ENCODE results near the gene ELF1. TPM values are rescaled to one million over a fixed set of nuclear protein-coding genes. Genes with fewer than 3 reads are reported as not detected.

Gene ELF1
- 10 to 100 TPM; 75.2 to 87.0 TPM for total RNA-seq

DNA sequence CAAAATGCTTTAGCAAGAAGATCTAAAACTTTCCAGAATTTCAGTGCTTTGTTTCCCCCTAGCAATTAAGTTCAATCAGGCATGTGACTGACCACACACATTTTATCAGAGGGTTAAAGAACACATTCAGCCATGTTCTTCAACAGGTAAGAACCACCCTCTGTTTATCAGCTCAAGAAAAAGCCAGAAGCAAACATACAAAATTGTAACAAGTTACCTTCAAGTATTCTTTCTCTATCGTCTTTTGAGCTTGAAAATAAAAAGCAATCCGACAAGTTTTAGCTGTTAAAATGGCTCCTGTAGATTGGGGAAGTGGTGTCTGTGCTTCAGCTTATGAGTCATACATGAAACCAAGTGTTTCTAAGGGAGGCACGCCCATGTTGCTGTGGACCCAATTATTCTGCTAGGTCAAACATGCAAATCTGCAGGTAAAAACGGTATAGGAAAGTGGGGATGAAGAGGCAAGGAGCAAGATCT, at the start of gene ELF1:
Gene ELF1, minus strand, starts transcription at position 306 of the 477 bp plus-strand sequence. CDS start 37,262 bp downstream, outside the sequence.
- H3K4me1 Mint-ChIP-seq, result peaks cover 31% of the 10 kb centered on the region
- H3K4me3 Mint-ChIP-seq, result peak within 1 kb of the TSS; percentile 88
- DNase-seq (peak; percentile 67), ATAC-seq (peak; percentile 87)
- peak within 1 kb of the TSS; percentile 96 for H3K27ac Mint-ChIP-seq
- POLR2A ChIA-PET, result interaction anchor here (0.9 to 1.0 kb wide), 4 partner anchors 11 to 51 kb away, joined by 4 to 5 read pairs (median 5); no protein-coding TSS in a partner anchor
- intact Hi-C loops (cut with DNase I, micrococcal nuclease), result loop anchor here (1.0 to 5.0 kb wide), 7 partner anchors 14 to 357 kb away; partner anchors contain the start of genes NAA16 (in 1 of the 2), SLC25A15 (in 1 of the 2) and WBP4 (in 1 of the 2)
- CTCF ChIA-PET, result interaction anchor here (0.6 to 5.6 kb wide), 14 partner anchors 8 to 942 kb away, joined by 3 to 32 read pairs (median 4); partner anchors contain the start of genes VWA8 and WBP4
- no peaks in the 10 kb centered on the region for H3K27me3 Mint-ChIP-seq
- no peaks in the 10 kb centered on the region for H3K9me3 Mint-ChIP-seq (ENCODE audit: low read depth)
- H3K36me3 Mint-ChIP-seq (ENCODE audit: low read depth), result peaks cover 22% of the 10 kb centered on the region

GRCh38 chr13:41065078-41065477, 46.0 kb upstream of the ELF1 start:
- CTCF ChIA-PET, result no interaction called here
- Mint-ChIP-seq H3K4me3 (no peak overlapping the region), H3K4me1 (peaks cover 28% of the 10 kb centered on the region), H3K36me3 (ENCODE audit: low read depth) (peaks cover 40% of the 10 kb centered on the region), H3K27me3 (no peaks in the 10 kb centered on the region), H3K9me3 (ENCODE audit: low read depth) (no peaks in the 10 kb centered on the region), H3K27ac (no peak overlapping the region)
- DNase-seq, result no peak
- POLR2A ChIA-PET, result no interaction called here
- ATAC-seq, result no peak
- intact Hi-C loops (cut with DNase I, micrococcal nuclease), result loop anchor here (10.0 kb wide), 2 partner anchors 980 to 1210 kb away; partner anchors contain the start of genes AKAP11 (in 1 of the 2) and DGKH (in 1 of the 2)

- no peaks in the 10 kb centered on the region for H3K9me3 Mint-ChIP-seq (ENCODE audit: low read depth)
- H3K4me1 Mint-ChIP-seq, result peaks cover 30% of the 10 kb centered on the region
- intact Hi-C loops (cut with DNase I, micrococcal nuclease), result loop anchor here (5.0 to 10.0 kb wide), 4 partner anchors 248 to 1210 kb away; partner anchors contain the start of genes AKAP11 (in 1 of the 2), DGKH (in 1 of the 2) and NAA16 (in 1 of the 2)
- no peak overlapping the region for H3K27ac Mint-ChIP-seq
- ATAC-seq (no peak), DNase-seq (no peak)
- no peak overlapping the region for H3K4me3 Mint-ChIP-seq
- H3K27me3 Mint-ChIP-seq, result no peaks in the 10 kb centered on the region
- CTCF ChIA-PET, result interaction anchor here (1.1 kb wide), 1 partner anchor 10 kb away, joined by 4 read pairs; no protein-coding TSS in a partner anchor
- POLR2A ChIA-PET, result no interaction called here
- peaks cover 37% of the 10 kb centered on the region for H3K36me3 Mint-ChIP-seq (ENCODE audit: low read depth)
Measured at GRCh38 chr13:41064493-41064892, 45.4 kb upstream of the ELF1 start.

DNA sequence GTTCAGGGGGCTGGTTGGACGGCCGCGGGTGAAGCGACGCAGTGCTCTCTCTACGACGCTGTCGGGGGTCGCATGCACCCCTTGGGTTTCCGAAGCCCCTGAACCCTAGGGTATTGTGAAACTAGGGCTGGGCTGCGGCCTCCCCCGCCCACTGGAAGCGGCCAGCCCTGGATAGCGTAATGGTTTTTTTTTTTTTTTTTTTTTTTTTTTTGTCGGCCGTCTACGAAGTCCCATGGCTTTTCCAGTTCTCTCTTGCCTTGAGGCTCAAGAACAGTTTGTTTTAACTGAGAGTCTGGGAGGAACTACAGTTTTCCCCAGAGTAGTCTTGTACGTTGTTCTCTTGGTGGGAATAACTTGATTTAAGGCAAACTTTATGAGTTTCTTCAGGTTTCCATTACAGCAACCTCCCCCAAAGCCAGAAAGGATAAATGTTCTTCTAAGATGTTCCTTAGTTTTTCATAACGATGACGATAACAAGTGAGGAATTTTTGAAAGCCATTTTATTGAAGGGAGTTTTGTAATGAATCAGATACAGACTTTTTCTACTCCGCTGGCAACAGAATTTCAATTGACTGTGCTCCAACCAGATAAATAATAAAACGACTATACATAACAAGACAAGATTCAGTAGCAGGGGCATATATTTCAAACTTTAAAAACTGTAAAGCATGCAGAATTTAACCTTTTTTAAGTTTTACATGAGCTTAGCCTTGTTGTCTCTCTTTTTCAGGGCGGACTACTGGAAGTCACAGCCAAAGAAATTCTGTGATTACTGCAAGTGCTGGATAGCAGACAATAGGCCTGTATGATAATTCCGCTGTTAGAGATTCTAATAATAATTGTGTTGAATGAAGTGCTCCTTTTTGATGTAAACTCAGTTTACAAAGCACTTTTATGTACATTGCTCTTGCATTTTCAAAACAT, 43.1 kb upstream of the ELF1 start:
- H3K4me1 Mint-ChIP-seq, result peaks cover 51% of the 10 kb centered on the region
- CTCF ChIA-PET, result interaction anchor here (0.6 to 1.5 kb wide), 4 partner anchors 23 to 87 kb away, joined by 3 to 5 read pairs (median 4); partner anchors contain the start of gene ELF1
- ATAC-seq (peak; percentile 8), DNase-seq (no peak)
- H3K27ac Mint-ChIP-seq, result peak overlapping the region; percentile 100
- POLR2A ChIA-PET, result no interaction called here
- intact Hi-C loops (cut with DNase I, micrococcal nuclease), result loop anchor here (1.0 to 10.0 kb wide), 17 partner anchors 43 to 1407 kb away; partner anchors contain the start of genes KBTBD6 (in 2 of the 2), MTRF1 (in 2 of the 2), NAA16 (in 2 of the 2) and AKAP11 (in 1 of the 2)
- peaks cover 29% of the 10 kb centered on the region for H3K36me3 Mint-ChIP-seq (ENCODE audit: low read depth)
- H3K4me3 Mint-ChIP-seq, result peak overlapping the region; percentile 98
- no peaks in the 10 kb centered on the region for H3K27me3 Mint-ChIP-seq
- H3K9me3 Mint-ChIP-seq (ENCODE audit: low read depth), result no peaks in the 10 kb centered on the region

GRCh38 chr13:41061075-41061913, 42.2 kb upstream of the ELF1 start, which contains the start of gene WBP4:
TSS of gene WBP4 (plus strand) at chr13:41061509. CDS start at chr13:41061674, 165 bp downstream.
- no peaks in the 10 kb centered on the region for H3K9me3 Mint-ChIP-seq (ENCODE audit: low read depth)
- H3K4me3 Mint-ChIP-seq, result peak within 1 kb of the TSS; percentile 98
- ChIA-PET CTCF (interaction anchor here (0.6 to 2.7 kb wide), 13 partner anchors 11 to 166 kb away, joined by 3 to 12 read pairs (median 4); partner anchors contain the start of gene ELF1), POLR2A (interaction anchor here (0.7 to 1.2 kb wide), 11 partner anchors 9 to 150 kb away, joined by 3 to 10 read pairs (median 3); partner anchors contain the start of gene ELF1)
- peak within 1 kb of the TSS; percentile 100 for H3K27ac Mint-ChIP-seq
- no peaks in the 10 kb centered on the region for H3K27me3 Mint-ChIP-seq
- ATAC-seq (peak; percentile 77), DNase-seq (peak; percentile 93)
- H3K4me1 Mint-ChIP-seq, result peaks cover 57% of the 10 kb centered on the region
- H3K36me3 Mint-ChIP-seq (ENCODE audit: low read depth), result peaks cover 26% of the 10 kb centered on the region
- intact Hi-C loops (cut with DNase I, micrococcal nuclease), result loop anchor here (1.0 to 10.0 kb wide), 17 partner anchors 42 to 1406 kb away; partner anchors contain the start of genes KBTBD6 (in 2 of the 2), MTRF1 (in 2 of the 2), NAA16 (in 2 of the 2) and AKAP11 (in 1 of the 2)

GRCh38 chr13:41060724-41061074, 41.6 kb upstream of the ELF1 start:
- ChIA-PET POLR2A (interaction anchor here (0.6 to 1.2 kb wide), 12 partner anchors 9 to 1435 kb away, joined by 3 to 10 read pairs (median 3); partner anchors contain the start of gene ELF1), CTCF (interaction anchor here (0.5 to 2.7 kb wide), 14 partner anchors 10 to 1254 kb away, joined by 3 to 12 read pairs (median 4); partner anchors contain the start of gene ELF1)
- Mint-ChIP-seq H3K27ac (peak overlapping the region; percentile 100), H3K4me3 (peak overlapping the region; percentile 98), H3K36me3 (ENCODE audit: low read depth) (peaks cover 23% of the 10 kb centered on the region), H3K9me3 (ENCODE audit: low read depth) (no peaks in the 10 kb centered on the region), H3K27me3 (no peaks in the 10 kb centered on the region), H3K4me1 (peaks cover 60% of the 10 kb centered on the region)
- ATAC-seq (peak; percentile 53), DNase-seq (peak; percentile 94)
- intact Hi-C loops (cut with DNase I, micrococcal nuclease), result loop anchor here (1.0 to 10.0 kb wide), 19 partner anchors 41 to 1406 kb away; partner anchors contain the start of genes ELF1 (in 2 of the 2), KBTBD6 (in 2 of the 2), KBTBD7 (in 2 of the 2) and MRPS31 (in 2 of the 2)

GRCh38 chr13:41060082-41060723, 41.1 kb upstream of the ELF1 start:
- peak overlapping the region; percentile 100 for H3K27ac Mint-ChIP-seq
- ChIA-PET POLR2A (interaction anchor here (0.6 to 1.2 kb wide), 7 partner anchors 10 to 1435 kb away, joined by 3 to 10 read pairs (median 4); partner anchors contain the start of gene ELF1), CTCF (interaction anchor here (0.5 to 2.7 kb wide), 16 partner anchors 10 to 1255 kb away, joined by 3 to 12 read pairs (median 4); partner anchors contain the start of gene ELF1)
- peaks cover 60% of the 10 kb centered on the region for H3K4me1 Mint-ChIP-seq
- H3K27me3 Mint-ChIP-seq, result no peaks in the 10 kb centered on the region
- peaks cover 21% of the 10 kb centered on the region for H3K36me3 Mint-ChIP-seq (ENCODE audit: low read depth)
- intact Hi-C loops (cut with DNase I, micrococcal nuclease), result loop anchor here (1.0 to 10.0 kb wide), 15 partner anchors 41 to 1405 kb away; partner anchors contain the start of genes ELF1 (in 2 of the 2), AKAP11 (in 1 of the 2), COG6 (in 1 of the 2) and DGKH (in 1 of the 2)
- H3K9me3 Mint-ChIP-seq (ENCODE audit: low read depth), result no peaks in the 10 kb centered on the region
- DNase-seq (peak; percentile 89), ATAC-seq (peak; percentile 44)
- peak overlapping the region; percentile 98 for H3K4me3 Mint-ChIP-seq

- intact Hi-C loops (cut with DNase I, micrococcal nuclease), result loop anchor here (1.0 to 10.0 kb wide), 15 partner anchors 40 to 1405 kb away; partner anchors contain the start of genes ELF1 (in 2 of the 2), AKAP11 (in 1 of the 2), COG6 (in 1 of the 2) and DGKH (in 1 of the 2)
- ChIA-PET CTCF (interaction anchor here (1.0 to 2.7 kb wide), 7 partner anchors 9 to 146 kb away, joined by 3 to 12 read pairs (median 3); no protein-coding TSS in a partner anchor), POLR2A (interaction anchor here (0.5 to 1.1 kb wide), 2 partner anchors 11 to 40 kb away, joined by 5 read pairs; partner anchors contain the start of gene ELF1)
- DNase-seq (no peak), ATAC-seq (no peak)
- Mint-ChIP-seq H3K9me3 (ENCODE audit: low read depth) (no peaks in the 10 kb centered on the region), H3K27me3 (no peaks in the 10 kb centered on the region), H3K4me1 (peaks cover 65% of the 10 kb centered on the region), H3K27ac (peak overlapping the region; percentile 100), H3K36me3 (ENCODE audit: low read depth) (peaks cover 18% of the 10 kb centered on the region), H3K4me3 (peak overlapping the region; percentile 98)
Measured at GRCh38 chr13:41059456-41060081, 40.5 kb upstream of the ELF1 start.

Measured in activated CD4-positive, alpha-beta T cell treated with anti-CD3 and anti-CD28 coated beads for 36 hours (primary cell).